Urothelium cell line (cell line): ENCODE results near the gene TMEM106A.
"Not testable (repeated sequence)": the region's sequence is repeated elsewhere in the genome, so short reads cannot be mapped to it uniquely, and the experiment has no call there.

ENCODE experiments used
- DNase-seq: peaks from one replicate; pipeline ENCODE4 v3.0.0; 2011; ENCODE audit warnings: low spot score, mixed read lengths
- FAIRE-seq: peaks from 2 replicates; lab custom pipeline; 2011; peaks lifted over from hg19 to GRCh38; lab: Jason Lieb, UNC

TMEM106A gene, protein sequence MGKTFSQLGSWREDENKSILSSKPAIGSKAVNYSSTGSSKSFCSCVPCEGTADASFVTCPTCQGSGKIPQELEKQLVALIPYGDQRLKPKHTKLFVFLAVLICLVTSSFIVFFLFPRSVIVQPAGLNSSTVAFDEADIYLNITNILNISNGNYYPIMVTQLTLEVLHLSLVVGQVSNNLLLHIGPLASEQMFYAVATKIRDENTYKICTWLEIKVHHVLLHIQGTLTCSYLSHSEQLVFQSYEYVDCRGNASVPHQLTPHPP

DNA sequence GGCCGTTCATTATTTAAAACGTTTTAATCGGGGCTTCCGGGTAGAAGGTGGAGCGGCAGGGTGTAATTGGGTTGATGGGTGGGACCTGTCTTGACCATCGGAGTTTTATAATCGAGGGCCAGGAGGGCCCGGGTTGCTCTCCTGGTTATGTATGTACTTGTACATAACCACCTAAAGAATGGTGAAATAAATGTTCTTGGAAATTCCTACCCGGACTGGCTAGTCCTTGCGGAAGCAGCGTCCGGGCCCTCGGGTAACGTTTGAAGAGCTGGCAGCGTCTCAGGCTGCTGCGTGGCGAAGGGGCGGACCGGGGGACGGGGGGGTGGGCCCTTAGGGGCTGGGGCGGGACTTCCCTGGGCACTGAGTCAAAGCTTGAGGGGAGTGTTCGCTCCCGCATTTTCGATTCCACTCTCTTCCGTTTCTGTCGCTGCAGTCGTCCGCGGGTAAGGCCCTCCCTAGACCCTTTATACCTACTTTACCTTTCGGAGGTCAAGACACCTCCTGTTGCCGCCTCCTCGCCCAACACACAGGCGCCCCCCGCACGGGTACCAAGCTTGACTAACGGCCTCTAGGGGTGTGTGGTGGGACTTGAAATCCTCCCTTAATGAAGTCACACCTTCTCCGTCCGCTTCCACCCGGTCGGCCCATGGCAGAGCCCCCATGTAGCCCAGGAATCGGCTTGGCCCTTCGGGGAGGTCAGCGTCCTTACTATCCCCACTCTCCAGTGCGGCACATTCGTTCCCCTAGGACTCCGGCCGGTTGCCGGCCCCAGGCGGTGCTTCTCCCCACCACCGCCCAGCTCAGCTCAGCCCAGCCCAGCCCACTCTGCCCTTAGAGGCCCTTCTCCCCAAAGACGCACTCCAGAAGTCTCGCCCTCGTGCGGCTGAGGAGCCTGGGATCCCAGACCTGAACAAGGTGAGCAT is at the start of gene TMEM106A:
Gene TMEM106A, plus strand, starts transcription at position 396 of the 923 bp plus-strand sequence. CDS start 1,167 bp downstream, outside the sequence.
- FAIRE-seq (no peak), DNase-seq (no peak)

GRCh38 chr17:43165971-43166370 is 45.7 kb upstream of the TMEM106A start:
- DNase-seq, FAIRE-seq: not testable (repeated sequence)

GRCh38 chr17:43169561-43170139 is 42.0 kb upstream of the TMEM106A start:
- no peak for FAIRE-seq
- DNase-seq, result peak; percentile 6

GRCh38 chr17:43170140-43170765 is 41.4 kb upstream of the TMEM106A start:
- peak; percentile 96 for DNase-seq
- no peak for FAIRE-seq

GRCh38 chr17:43170766-43171585 is 40.7 kb upstream of the TMEM106A start, which contains the start of gene NBR1:
TSS of gene NBR1 (plus strand) at chr17:43171214. CDS start at chr17:43175800, 4,586 bp downstream.
- FAIRE-seq (peak; percentile 77), DNase-seq (peak; percentile 95)

GRCh38 chr17:43171586-43172487 is 39.8 kb upstream of the TMEM106A start:
- FAIRE-seq, result no peak
- peak; percentile 50 for DNase-seq

- FAIRE-seq (no peak), DNase-seq (no peak)
Observed at GRCh38 chr17:43175213-43176118, 36.2 kb upstream of the TMEM106A start.

DNA sequence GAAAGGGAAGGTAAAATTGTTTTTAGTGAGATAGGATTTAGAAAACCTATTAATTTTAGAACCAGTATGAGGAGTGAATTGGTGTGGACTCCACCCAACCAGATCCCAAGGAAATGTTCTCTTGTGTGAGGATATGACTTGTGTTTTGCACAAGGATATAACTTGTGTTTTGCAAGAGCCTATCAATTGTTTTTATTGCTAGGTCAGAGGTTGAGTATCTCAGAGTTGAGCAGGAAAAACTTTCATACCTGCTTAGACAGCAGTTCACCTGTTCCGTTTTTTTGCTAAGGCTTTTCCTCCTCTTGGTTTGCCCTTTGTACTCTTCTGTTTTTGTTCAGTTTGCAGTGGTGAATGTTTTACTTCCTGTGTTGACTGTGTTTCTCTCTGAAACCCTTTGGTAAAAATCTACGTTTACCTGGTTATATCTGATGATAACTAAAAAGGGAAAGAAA is 35.5 kb upstream of the TMEM106A start:
- no peak for DNase-seq
- no peak for FAIRE-seq

DNA sequence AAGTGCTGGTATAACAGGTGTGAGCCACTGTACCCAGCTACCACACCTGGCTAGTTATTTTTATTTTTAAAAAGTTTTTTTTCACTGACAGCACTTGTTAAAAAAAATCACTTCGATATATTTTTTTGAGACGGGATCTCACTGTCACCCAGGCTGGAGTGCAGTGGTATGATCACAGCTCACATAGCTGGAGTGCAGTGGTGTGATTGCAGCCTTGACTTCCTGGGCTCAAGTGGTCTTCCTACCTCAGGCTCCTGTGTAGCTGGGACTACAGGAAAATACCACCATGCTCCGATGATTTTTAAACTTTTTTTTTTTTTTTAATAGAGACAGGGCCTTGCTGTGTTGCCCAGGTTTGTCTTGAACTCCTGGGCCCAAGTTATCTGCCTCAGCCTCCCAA is 27.8 kb upstream of the TMEM106A start:
- DNase-seq (no peak), FAIRE-seq (no peak)

DNA sequence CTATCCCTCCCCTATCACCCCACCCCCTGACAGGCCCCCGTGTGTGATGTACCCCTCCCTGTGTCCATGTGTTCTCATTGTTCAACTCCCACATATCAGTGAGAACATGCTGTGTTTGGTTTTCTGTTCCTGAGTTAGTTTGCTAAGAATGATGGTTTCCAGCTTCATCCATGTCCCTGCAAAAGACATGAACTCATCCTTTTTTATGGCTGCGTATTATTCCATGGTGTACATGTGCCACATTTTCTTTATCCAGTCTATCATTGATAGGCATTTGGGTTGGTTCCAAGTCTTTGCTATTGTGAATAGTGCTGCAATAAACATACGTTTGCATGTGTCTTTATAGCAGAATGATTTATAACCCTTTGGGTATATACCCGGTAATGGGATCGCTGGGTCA is 25.0 kb upstream of the TMEM106A start:
- not testable (repeated sequence) for DNase-seq, FAIRE-seq

DNA sequence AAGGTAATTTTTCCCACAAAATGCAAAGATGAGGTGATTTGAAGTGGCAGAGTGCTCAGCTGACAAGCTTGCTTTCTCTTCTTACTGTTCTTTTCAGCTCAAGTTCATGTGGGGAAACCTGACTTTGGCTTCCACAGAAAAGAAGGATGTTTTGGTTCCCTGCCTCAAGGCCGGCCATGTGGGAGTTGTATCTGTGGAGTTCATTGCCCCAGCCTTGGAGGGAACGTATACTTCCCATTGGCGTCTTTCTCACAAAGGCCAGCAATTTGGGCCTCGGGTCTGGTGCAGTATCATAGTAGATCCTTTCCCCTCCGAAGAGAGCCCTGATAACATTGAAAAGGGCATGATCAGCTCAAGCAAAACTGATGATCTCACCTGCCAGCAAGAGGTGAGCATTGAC is 18.4 kb upstream of the TMEM106A start:
- DNase-seq (no peak), FAIRE-seq (no peak)

GRCh38 chr17:43199633-43200032 is 12.0 kb upstream of the TMEM106A start:
- no peak for FAIRE-seq
- DNase-seq, result no peak

DNA sequence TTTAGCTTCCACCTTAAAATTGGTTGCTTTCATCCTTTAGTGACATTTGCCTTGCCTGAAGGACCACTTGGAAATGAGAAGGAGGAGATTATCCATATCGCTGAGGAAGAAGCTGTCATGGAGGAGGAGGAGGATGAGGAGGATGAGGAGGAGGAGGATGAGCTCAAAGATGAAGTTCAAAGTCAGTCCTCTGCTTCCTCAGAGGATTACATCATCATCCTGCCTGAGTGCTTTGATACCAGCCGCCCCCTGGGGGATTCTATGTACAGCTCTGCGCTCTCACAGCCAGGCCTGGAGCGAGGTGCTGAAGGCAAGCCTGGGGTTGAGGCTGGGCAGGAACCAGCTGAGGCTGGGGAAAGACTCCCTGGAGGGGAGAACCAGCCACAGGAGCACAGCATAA is 11.5 kb upstream of the TMEM106A start:
- FAIRE-seq (no peak), DNase-seq (no peak)

DNA sequence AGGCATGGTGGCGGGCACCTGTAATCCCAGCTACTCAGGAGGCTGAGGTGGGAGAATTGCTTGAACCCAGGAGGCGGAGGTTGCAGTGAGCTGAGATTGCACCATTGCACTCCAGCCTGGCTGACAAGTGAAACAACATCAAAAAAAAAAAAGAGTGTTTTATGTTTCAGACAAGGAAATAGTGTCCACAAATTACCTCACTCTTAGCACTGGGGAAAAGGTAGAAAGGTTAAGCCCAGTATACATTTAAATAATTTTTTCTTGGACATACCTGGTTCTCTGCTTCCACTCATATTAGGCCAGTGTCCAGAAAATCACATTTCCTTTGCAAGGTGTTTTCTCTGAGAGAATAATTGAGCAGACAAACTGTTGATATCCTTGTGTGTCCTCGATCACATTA is 8.7 kb upstream of the TMEM106A start:
- not testable (repeated sequence) for FAIRE-seq, DNase-seq

- FAIRE-seq (no peak), DNase-seq (no peak)
Observed at GRCh38 chr17:43210576-43210975, 1.1 kb upstream of the TMEM106A start.

DNA sequence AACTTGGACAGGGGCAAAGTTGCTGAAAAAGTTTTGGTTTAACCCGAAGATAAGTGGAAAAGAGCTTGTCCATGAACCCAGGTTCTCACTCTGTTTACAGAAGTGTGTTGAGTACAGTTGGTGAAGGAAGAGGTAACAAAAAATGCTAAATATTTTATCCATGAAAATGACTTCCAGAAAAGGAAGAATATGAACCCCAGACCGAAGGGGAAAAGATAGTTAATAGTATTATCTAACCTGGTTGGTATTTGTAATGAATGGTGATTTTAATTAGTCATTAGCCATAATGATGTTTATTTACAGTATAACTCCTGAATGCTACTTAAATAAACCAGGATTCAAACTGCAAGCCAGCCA is 574 bp upstream of the TMEM106A start:
- no peak for DNase-seq
- no peak for FAIRE-seq

GRCh38 chr17:43212641-43213490 is 1.2 kb downstream of the TMEM106A start:
- no peak for DNase-seq
- no peak for FAIRE-seq
